GM18499 (cell line): ENCODE results near the gene KCTD16.

Source experiments
- ATAC-seq: cut with Tn5 transposase; IDR thresholded peaks from one replicate; pipeline ENCODE4 v1.9.1; 2021; ENCODE audit warnings: moderate number of reproducible peaks; ENCODE audit not compliant: insufficient read depth, unreplicated experiment

Gene KCTD16

DNA sequence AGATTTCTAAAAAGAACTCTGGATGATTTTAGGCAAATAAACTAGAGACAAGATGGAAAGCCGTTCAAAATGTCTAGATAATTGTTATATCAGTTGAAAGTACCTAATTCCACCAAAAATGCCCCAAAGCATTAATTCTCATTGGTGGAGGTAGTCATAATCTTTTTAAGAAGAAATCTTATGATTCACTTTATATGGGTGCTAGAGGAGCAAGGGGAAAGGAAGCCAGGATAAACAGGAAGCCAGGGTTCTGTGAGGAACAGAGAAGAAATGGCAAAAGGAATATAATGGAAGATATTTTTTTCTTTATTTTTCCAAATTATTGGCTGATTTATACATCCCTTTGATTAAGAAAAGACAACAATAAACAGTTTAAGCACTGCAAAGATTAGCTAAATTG, 8.0 kb upstream of the KCTD16 start:
- no peak for ATAC-seq

DNA sequence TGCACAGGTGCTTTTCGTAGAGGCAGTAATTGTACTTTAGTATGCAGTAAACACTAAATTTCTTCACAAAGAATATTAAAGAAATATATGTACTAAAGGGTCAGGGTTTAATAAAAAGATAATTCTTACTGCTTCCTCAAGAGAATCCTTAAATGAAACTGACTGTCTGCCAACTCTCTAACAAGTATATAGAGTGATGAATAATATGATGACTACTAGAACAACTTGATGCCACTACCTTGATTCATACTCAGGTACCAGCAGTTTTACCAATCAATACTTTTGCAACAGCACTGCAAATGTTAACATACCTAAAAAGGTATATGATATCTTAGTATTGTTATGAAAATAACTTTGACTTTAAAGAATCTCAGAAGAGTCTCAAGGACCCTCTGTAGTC, 4.0 kb upstream of the KCTD16 start:
- no peak for ATAC-seq

- no peak for ATAC-seq
Observed at GRCh38 chr5:144167998-144168397, 2.7 kb upstream of the KCTD16 start.

DNA sequence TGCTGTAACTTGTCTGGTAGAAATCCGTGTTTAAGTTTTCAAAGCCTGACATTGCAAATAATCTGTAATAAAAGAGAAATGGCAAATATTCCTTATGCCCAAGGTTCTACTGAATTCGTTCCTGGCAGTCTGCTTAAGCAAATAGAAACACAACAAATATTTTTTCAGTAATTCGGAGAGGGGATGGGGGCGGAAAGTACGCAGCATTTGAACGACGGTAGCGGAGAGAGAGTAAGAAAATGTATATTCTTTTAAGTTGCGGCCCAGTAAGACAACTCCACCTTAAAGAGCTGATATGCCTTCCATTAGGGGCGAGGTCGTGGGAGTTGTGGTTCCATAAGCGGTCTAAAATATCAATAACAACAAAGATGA, 783 bp upstream of the KCTD16 start:
- no peak for ATAC-seq

DNA sequence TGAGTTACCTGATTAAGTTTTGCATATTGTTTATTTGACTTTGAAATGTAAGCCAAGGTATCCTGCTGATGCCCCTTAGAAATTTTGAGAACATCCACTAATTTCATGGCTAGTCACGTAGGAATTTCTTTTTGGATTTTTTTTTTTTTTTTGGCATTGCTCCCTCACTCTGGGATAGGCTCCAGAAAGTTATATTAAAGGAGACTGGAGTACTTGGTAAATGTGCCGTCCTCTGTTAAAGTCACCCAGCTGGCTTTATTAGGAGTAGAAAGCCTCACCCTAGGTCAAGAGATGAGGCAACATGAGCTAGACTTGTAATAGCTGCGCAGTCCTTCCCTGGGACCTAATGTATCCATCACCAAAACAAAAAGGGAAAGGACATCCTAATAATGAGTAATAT, 3.1 kb downstream of the KCTD16 start:
- no peak for ATAC-seq

DNA sequence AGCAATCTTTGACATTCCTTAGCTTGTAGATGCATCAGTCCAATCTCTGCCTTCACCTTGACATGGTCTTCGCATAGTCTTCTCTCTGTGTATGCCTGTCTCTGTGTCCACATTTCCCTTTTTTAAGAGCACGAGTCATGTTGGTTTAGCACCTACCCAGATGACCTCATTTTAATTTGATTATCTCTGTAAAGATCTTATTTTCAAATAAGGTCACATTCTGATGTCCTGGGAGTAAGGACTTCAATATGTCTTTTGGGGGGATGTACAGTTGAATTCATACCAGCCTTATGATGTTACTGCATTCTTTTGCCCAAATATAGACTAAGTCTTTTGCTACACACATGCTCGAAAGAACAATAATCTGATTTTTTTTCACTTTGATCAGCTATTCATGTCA, 6.9 kb downstream of the KCTD16 start:
- ATAC-seq: no peak

DNA sequence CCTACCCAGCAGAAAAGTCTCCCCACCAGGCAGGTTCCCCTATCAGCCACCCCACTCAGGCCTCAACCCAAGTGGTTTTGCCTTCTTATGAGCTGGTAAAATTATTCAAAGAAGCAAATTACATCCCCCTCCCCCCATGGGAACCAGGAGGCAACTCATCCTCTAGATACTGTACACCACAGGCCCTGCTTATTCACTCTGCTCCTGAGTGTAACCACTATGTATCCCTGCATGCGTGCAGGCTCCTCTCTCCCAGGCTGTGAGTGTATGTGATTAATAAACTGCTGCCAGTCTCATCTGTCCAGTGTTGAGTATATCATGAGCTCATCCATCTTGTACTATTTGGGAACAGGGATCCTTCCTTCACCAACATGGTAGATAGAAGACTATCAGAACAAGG, 8.6 kb downstream of the KCTD16 start:
- no peak for ATAC-seq

DNA sequence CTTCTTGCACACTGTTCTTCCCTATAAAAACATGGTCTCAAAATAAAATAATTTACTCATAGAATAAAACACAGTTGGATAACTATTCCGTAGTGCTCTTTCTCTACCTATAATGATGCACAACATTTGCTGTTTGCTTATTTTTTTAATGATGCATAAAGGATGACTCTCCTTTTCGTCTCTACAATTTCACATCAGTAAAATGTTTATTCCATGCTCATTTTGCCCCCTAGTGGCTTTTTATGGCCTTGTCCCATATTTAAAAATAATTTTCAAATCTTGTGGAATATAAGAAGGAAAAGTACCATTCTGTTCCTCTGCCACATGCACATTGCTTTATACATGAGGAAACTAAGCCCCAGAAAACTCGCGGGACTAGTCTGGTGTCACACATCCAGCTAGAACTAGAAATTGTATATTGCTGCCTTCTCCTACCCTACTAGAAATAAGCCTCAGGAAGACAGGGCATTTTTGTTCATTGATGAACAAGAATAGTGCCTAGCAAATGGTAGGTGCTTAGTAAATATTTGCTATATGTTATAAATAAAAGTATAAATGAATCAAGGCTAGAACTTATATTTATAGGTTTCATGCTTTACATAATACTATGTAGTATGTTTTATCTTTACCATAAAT, 12.7 kb downstream of the KCTD16 start:
- no peak for ATAC-seq

- peak; percentile 45 for ATAC-seq
Observed at GRCh38 chr5:144187699-144188294, 17.1 kb downstream of the KCTD16 start.

GRCh38 chr5:144189800-144190429, 19.2 kb downstream of the KCTD16 start:
- peak; percentile 48 for ATAC-seq

DNA sequence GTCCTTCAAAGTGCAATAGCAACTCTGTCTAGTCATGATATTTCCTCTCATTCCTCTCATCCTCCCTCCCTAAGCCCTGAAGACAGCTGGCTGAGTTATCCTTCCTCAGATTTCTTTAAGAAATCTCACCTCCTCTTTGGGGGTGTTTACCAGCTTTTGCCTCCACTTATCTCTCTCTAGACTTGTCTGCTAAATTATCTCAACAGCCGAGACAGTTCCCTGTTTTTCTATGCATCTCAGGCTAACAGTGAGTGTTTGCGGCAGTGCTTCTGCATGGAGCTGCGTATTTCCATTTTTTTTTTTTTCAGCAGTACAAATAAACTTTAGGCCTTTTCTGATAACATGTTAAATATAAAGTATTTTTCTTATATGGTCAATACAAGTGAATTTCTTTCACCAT, 20.9 kb downstream of the KCTD16 start:
- ATAC-seq: no peak

DNA sequence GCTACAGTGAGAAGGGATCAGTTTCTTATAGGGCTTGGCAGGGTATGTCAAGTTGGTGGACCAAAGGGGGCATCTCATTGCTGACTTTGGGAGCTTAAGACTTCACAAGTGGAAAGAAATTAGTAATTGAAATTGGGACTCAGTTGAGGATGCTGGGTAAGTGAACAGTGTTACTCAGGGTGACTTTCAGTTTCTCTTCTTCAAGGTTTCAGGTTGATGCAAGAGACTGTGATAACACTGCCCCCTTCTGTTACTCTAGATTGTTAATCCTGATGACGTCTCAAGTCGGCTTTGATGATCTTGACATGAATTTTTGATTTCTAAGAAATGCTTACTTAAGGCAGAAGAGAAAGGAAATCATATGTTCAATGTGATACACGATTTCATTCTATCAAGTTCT, 21.3 kb downstream of the KCTD16 start:
- ATAC-seq: peak; percentile 75

GRCh38 chr5:144192661-144193060, 22.0 kb downstream of the KCTD16 start:
- no peak for ATAC-seq

DNA sequence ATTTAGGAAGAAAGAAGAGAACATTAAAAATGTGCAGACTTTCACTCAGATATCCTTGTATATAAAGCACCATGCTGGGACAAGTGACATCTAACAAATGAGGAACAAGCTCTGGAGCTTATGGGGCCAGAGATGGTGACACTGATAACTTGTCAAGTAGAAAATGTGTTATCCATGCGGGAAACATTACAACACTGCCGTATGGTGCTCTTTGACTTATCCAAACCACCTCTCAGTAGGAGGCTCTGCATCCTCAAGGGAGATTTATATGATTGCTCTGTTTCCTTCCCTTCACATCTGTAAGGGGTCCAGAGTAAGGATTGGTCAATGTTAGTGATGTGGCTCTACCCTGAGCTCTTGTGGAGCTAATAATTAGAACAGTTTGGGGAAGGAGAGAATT, 23.5 kb downstream of the KCTD16 start:
- no peak for ATAC-seq

DNA sequence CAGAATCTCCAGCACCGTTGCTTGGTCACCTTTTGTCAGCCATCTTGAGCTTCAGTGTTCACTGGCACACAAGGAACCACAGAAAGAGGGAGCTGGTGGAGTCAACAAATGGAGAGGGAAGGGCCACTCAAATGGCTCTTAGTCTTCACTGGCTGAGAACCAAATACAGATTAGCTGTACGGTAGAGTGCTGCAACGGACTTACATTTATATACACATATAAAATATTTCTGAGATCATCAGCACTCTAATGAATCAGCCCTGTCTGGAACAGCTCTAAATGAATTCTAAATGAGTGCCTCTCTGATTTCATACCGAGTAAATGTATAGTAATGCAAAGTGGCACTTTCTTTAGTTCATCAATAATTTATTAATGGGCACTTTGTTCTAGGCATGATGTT, 24.8 kb downstream of the KCTD16 start:
- ATAC-seq: no peak

- no peak for ATAC-seq
Observed at GRCh38 chr5:144196612-144197011, 25.9 kb downstream of the KCTD16 start.

DNA sequence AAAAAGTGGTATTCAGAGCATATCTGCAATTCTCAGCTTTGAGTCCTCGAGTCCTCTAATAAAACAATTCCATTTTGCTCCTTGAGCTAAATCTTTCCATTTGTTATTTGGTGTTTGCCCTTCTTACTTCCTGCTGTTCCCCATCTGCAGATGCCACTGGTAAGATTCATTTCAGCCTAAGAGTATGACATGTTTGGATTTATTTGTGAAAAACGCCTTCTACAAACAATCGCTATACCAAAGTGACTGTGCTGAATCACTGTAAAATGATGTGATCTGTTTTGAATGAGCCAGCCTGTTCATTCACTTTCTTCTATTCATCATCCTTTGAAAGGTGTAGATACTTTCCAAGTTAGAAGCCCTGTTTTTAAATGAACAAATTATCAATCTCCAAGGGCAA, 27.7 kb downstream of the KCTD16 start:
- ATAC-seq: no peak

GRCh38 chr5:144201588-144201987, 30.9 kb downstream of the KCTD16 start:
- no peak for ATAC-seq

DNA sequence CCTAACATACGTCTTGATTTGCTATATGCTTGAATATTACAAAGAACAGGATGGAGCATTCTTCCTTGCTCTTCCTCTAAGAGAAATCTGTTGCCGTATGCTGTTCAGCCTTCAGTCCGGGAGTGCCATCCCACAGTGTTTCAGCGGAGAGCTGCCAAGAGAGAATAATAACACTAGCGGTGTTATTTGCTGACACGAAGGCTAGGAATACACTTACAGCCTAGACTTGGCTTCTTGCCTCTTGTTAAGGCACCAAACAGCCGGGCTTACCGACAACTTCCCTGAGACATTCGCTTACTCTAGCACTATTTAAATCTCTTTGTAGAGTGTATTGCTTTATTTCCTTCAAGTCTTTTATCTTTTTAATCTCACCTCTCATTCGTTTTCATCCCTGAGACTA, 31.4 kb downstream of the KCTD16 start:
- no peak for ATAC-seq

- ATAC-seq: no peak
Observed at GRCh38 chr5:144202726-144203125, 32.1 kb downstream of the KCTD16 start.

DNA sequence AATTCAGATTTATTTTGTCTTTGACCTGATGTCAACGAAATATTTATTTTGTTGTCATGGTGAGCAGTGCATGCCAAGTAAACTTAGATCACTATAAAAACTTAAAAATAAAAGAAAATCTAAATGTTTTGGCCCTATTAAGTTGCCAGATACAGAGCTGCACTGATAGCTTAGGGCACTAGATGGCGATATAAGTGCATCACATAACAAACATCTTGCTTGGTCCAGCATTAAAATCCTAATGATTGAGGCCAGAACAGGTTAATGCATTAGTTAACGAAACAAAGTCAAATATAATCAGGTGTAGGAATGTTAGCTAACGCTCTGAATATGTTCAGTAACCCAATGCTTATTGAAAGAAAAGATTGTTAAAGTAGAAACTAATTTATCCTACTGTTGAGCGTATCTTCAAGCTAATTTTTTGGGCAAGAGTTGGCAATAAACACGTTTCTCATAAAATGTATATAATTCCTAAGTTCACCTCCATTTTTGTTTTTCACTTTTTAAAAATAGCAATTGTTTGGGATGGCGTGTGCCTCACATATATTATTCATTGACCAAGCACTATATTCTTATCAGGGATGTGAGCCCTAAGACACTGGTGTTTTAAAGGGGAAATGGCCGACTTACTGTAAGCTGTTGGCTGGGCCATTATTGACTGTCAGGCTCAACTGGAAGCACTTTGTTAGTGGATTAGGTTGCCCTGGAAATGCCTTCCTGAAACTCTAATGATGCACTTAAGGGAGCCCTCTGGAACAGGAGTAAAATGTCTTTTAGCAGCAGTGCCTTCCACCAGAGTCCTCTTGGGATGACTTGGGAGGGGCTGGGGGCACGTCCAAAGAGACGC, 33.3 kb downstream of the KCTD16 start:
- peak; percentile 69 for ATAC-seq
